ENCODE measurements around the gene LZTR1. TPM values are rescaled to one million over a fixed set of nuclear protein-coding genes. Genes with fewer than 3 reads are reported as not detected.
A peak's percentile ranks its signal among the peaks of the same experiment; 100 is the strongest.
"Not testable (repeated sequence)": the region's sequence is repeated elsewhere in the genome, so short reads cannot be mapped to it uniquely, and the experiment has no call there.

Gene LZTR1
- total RNA-seq, 1 donor from 2014 or later = 16.7 TPM

- peak; percentile 13 for DNase-seq (ENCODE audit: low read depth)
- H3K4me3 ChIP-seq (ENCODE audit: low read depth, low read length) = peak within 1 kb of the TSS; percentile 53
- no peak for TF ChIP-seq CTCF (conservative IDR thresholded peaks at IDR 0.05; ENCODE audit: low read depth, low read length)
These were observed 63.6 kb downstream of the LZTR1 start, which contains the start of gene LRRC74B for GRCh38 chr22:21045585-21046294. Gene LRRC74B, plus strand, starts transcription at chr22:21045946. Its CDS starts 41 bp downstream, at chr22:21045987.

- DNase-seq (ENCODE audit: low read depth) = no peak
- no peak overlapping the region for H3K4me3 ChIP-seq (ENCODE audit: low read depth, low read length)
- no peak for TF ChIP-seq CTCF (conservative IDR thresholded peaks at IDR 0.05; ENCODE audit: low read depth, low read length)
These were observed 65.1 kb downstream of the LZTR1 start for GRCh38 chr22:21047035-21047661.

GRCh38 chr22:21047730-21048129 is 65.6 kb downstream of the LZTR1 start:
- TF ChIP-seq CTCF (conservative IDR thresholded peaks at IDR 0.05; ENCODE audit: low read depth, low read length) = no peak
- DNase-seq (ENCODE audit: low read depth) = no peak
- H3K4me3 ChIP-seq (ENCODE audit: low read depth, low read length) = no peak overlapping the region

GRCh38 chr22:21048448-21048847 is 66.4 kb downstream of the LZTR1 start:
- not testable (repeated sequence) for H3K4me3 ChIP-seq (ENCODE audit: low read depth, low read length); DNase-seq (ENCODE audit: low read depth)

Other genes with a start within 250 kb of the LZTR1 start
- gene SERPIND1, start 208.2 kb upstream of the LZTR1 start, total RNA-seq = not detected in 2 replicates
- 24.1 and 30.5 TPM in 2 replicates for gene PI4KA, start 123.5 kb upstream of the LZTR1 start, total RNA-seq
- gene SNAP29, start 123.3 kb upstream of the LZTR1 start, total RNA-seq = 13.0 and 16.0 TPM in 2 replicates
- gene CRKL, start 64.9 kb upstream of the LZTR1 start, total RNA-seq = 42.6 and 53.6 TPM in 2 replicates
- 0.65 and 1.8 TPM in 2 replicates for gene AIFM3, start 15.0 kb upstream of the LZTR1 start, total RNA-seq
- gene THAP7, start 19.8 kb downstream of the LZTR1 start, total RNA-seq = 24.6 and 36.6 TPM in 2 replicates
- gene P2RX6, start 32.9 kb downstream of the LZTR1 start, total RNA-seq = not detected in 2 replicates
- 0.29 and 1.8 TPM in 2 replicates for gene SLC7A4, start 50.3 kb downstream of the LZTR1 start, total RNA-seq
- not detected in 2 replicates for gene LRRC74B, start 63.6 kb downstream of the LZTR1 start, total RNA-seq

All from epithelial cell of proximal tubule (primary cell).